Stimulated activated CD4-positive, alpha-beta T cell treated with anti-CD3 and anti-CD28 coated beads, TNF-alpha, amount 100 ng/mL, for 4 hours (primary cell): Measurements from ENCODE around the gene MEG3.
"Not testable (repeated sequence)": the region's sequence is repeated elsewhere in the genome, so short reads cannot be mapped to it uniquely, and the experiment has no call there.

ENCODE experiments used
- DNase-seq, 3 experiments: peaks; one replicate each; pipeline ENCODE4 v3.0.0-alpha.2; 2020; ENCODE audit warnings: low read depth in 3 of 3

The MEG3 gene

GRCh38 chr14:100815478-100816285 is 10.2 kb upstream of the MEG3 start:
- no peak for DNase-seq

GRCh38 chr14:100816286-100816949 is 9.5 kb upstream of the MEG3 start:
- DNase-seq, result no peak

GRCh38 chr14:100816950-100817901 is 8.7 kb upstream of the MEG3 start:
- no peak for DNase-seq

GRCh38 chr14:100818221-100818699 is 7.7 kb upstream of the MEG3 start:
- no peak for DNase-seq

- not testable (repeated sequence) for DNase-seq
Measured at GRCh38 chr14:100818923-100819322, 7.0 kb upstream of the MEG3 start.

- no peak for DNase-seq
Measured at GRCh38 chr14:100819453-100819828, 6.5 kb upstream of the MEG3 start.

GRCh38 chr14:100819829-100820475 is 6.0 kb upstream of the MEG3 start:
- DNase-seq, result no peak

- no peak for DNase-seq
Measured at GRCh38 chr14:100820957-100821356, 5.0 kb upstream of the MEG3 start.

GRCh38 chr14:100822013-100822412 is 3.9 kb upstream of the MEG3 start:
- no peak for DNase-seq

- no peak for DNase-seq
Measured at GRCh38 chr14:100822532-100823296, 3.2 kb upstream of the MEG3 start.

- no peak for DNase-seq
Measured at GRCh38 chr14:100823413-100824080, 2.4 kb upstream of the MEG3 start.

GRCh38 chr14:100824091-100824551 is 1.8 kb upstream of the MEG3 start:
- no peak for DNase-seq

- no peak for DNase-seq
Measured at GRCh38 chr14:100824901-100825712, 811 bp upstream of the MEG3 start.

- DNase-seq, result no peak
Measured at GRCh38 chr14:100826391-100827100, 628 bp downstream of the MEG3 start.

- DNase-seq, result no peak
Measured at GRCh38 chr14:100827101-100828021, 1.4 kb downstream of the MEG3 start.

- no peak for DNase-seq
Measured at GRCh38 chr14:100828031-100828769, 2.3 kb downstream of the MEG3 start.

GRCh38 chr14:100830681-100831080 is 4.8 kb downstream of the MEG3 start:
- no peak for DNase-seq
